Measurements from ENCODE around the gene CBARP. TPM values are rescaled to one million over a fixed set of nuclear protein-coding genes. Genes with fewer than 3 reads are reported as not detected.

CBARP gene
- total and polyA plus RNA-seq, 2 of the 13 experiments (the other 11 are each of a cell fraction or from before 2014, with no cell fraction given), result 1.2 to 1.4 TPM

DNA sequence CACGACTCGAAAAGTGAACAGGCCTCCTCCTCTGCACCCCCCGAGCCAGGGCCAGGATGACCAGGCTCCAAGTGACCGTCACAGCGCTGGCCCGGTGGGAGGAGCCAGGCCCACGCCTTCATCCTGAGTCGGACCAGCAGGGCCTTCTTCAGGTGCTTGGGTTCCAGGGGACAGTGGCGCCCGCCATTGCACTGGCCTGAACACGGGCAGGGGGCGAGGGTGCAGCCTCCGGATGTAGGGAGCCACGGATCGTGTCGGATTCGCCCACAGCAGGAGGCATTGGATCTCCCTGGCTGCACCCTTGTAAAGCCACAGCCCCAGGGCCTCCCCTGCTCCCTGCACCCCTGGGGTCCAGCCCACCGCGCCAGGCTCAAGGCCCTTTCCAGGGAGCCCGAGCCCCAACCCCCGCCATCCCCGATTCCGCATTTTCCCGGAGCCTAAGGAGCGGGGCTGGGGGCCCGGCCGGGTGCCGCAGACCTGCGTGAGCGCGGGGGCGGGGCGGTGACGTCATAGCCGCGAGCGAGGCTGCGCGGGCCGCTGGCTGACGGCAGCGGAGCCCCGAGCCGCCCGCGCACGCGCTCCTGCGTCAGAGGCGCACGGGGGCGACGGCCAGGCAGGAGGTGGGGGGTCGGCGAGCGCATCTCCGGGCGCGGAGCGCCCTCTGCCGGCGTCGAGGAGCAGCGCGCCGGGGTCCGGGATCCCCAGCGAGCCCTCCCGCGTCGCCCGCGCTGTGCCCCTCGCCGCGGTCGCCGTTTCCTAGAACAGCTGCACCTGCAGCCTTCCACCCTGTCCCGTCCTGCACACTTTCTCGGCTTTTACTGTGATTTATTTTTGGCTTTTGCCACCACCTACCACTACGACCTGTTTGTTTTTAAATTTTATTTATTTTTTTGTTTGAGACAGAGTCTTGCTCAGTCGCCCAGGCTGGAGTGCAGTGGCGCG is 2.3 kb upstream of the CBARP start (continued):
- TF ChIP-seq ZBTB44 (CRISPR knock-in tag; IDR thresholded peaks at IDR 0.05), result no peak
- TF ChIP-seq ZNF563 (CRISPR knock-in tag; IDR thresholded peaks at IDR 0.05), result no peak
- no peak for TF ChIP-seq SIN3B (IDR thresholded peaks at IDR 0.05; ENCODE audit: low read length)
- TF ChIP-seq HES4 (CRISPR knock-in tag; IDR thresholded peaks at IDR 0.05; ENCODE audit: borderline replicate concordance), result peak; percentile 64; the same call in 1 of the 2 replicates
- no peak for TF ChIP-seq JDP2 (CRISPR knock-in tag; IDR thresholded peaks at IDR 0.05; ENCODE audit: borderline replicate concordance)
- TF ChIP-seq ZMAT5 (CRISPR knock-in tag; IDR thresholded peaks at IDR 0.05; ENCODE audit: borderline replicate concordance, low read depth), result no peak
- TF ChIP-seq ZNF616 (CRISPR knock-in tag; IDR thresholded peaks at IDR 0.05; ENCODE audit: low read depth), result 0 out of 2 replicates have a peak, but pooled peaks have one; percentile 28
- TF ChIP-seq, protein P1, sequence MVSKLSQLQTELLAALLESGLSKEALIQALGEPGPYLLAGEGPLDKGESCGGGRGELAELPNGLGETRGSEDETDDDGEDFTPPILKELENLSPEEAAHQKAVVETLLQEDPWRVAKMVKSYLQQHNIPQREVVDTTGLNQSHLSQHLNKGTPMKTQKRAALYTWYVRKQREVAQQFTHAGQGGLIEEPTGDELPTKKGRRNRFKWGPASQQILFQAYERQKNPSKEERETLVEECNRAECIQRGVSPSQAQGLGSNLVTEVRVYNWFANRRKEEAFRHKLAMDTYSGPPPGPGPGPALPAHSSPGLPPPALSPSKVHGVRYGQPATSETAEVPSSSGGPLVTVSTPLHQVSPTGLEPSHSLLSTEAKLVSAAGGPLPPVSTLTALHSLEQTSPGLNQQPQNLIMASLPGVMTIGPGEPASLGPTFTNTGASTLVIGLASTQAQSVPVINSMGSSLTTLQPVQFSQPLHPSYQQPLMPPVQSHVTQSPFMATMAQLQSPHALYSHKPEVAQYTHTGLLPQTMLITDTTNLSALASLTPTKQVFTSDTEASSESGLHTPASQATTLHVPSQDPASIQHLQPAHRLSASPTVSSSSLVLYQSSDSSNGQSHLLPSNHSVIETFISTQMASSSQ (IDR thresholded peaks at IDR 0.05; ENCODE audit: low read depth), result no peak
- TF ChIP-seq, protein P1 (CRISPR knock-in tag; IDR thresholded peaks at IDR 0.05; ENCODE audit: borderline replicate concordance), result no peak
- no peak for TF ChIP-seq ZZZ3 (CRISPR knock-in tag; IDR thresholded peaks at IDR 0.05; ENCODE audit: borderline replicate concordance)
- TF ChIP-seq TEF (CRISPR knock-in tag; IDR thresholded peaks at IDR 0.05), result no peak
- TF ChIP-seq ZNF607 (CRISPR knock-in tag; IDR thresholded peaks at IDR 0.05; ENCODE audit: borderline replicate concordance), result no peak
- TF ChIP-seq TFE3 (CRISPR knock-in tag; IDR thresholded peaks at IDR 0.05), result no peak
- peak; percentile 81 for TF ChIP-seq CTCF (CRISPR knock-in tag; IDR thresholded peaks at IDR 0.05)
- no peak for TF ChIP-seq NPAS2 (CRISPR knock-in tag; IDR thresholded peaks at IDR 0.05; ENCODE audit: borderline replicate concordance)
- 0 out of 2 replicates have a peak, but pooled peaks have one; percentile 40 for TF ChIP-seq ZNF567 (CRISPR knock-in tag; IDR thresholded peaks at IDR 0.05; ENCODE audit: borderline replicate concordance)
- TF ChIP-seq SALL2 (CRISPR knock-in tag; IDR thresholded peaks at IDR 0.05), result no peak
